ENCODE measurements around the gene COQ2.
"Not testable (repeated sequence)": the region's sequence is repeated elsewhere in the genome, so short reads cannot be mapped to it uniquely, and the experiment has no call there.

DNA sequence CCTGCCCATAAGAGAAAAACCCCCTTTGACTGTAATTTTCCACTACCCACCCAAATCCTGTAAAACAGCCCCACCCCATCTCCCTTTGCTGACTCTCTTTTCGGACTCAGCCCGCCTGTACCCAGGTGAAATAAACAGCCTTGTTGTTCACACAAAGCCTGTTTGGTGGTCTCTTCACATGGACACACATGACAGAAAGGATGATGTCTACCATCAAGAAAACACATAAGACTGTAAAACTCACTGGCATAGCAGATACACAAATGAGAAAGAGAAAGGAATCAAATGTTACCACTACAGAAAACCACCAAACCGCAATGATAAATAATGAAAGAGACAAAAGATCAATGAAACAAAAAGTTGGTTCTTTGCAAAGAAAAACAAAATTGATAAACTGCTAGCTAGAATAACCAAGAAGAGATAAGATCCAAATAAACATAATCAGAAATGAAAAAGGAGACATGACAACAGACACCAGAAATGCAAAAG is 48.9 kb downstream of the COQ2 start:
- TF ChIP-seq, protein P1, sequence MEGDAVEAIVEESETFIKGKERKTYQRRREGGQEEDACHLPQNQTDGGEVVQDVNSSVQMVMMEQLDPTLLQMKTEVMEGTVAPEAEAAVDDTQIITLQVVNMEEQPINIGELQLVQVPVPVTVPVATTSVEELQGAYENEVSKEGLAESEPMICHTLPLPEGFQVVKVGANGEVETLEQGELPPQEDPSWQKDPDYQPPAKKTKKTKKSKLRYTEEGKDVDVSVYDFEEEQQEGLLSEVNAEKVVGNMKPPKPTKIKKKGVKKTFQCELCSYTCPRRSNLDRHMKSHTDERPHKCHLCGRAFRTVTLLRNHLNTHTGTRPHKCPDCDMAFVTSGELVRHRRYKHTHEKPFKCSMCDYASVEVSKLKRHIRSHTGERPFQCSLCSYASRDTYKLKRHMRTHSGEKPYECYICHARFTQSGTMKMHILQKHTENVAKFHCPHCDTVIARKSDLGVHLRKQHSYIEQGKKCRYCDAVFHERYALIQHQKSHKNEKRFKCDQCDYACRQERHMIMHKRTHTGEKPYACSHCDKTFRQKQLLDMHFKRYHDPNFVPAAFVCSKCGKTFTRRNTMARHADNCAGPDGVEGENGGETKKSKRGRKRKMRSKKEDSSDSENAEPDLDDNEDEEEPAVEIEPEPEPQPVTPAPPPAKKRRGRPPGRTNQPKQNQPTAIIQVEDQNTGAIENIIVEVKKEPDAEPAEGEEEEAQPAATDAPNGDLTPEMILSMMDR (conservative IDR thresholded peaks at IDR 0.05; ENCODE audit: low read length) = not testable (repeated sequence)
- not testable (repeated sequence) for TF ChIP-seq EZH2phosphoT487 (IDR thresholded peaks at IDR 0.05; ENCODE audit: borderline replicate concordance, low read depth, low read length)
